Activated CD8-positive, alpha-beta memory T cell treated with anti-CD3 and anti-CD28 coated beads, Interleukin-2, amount 50 U/mL, for 1 hour (primary cell): Measurements from ENCODE around the gene EPHB4.

Experiments
- DNase-seq: peaks from one replicate; pipeline ENCODE4 v3.0.0-alpha.2; 2020; ENCODE audit errors: extremely low read depth

EPHB4 gene

GRCh38 chr7:100854146-100854895 is 27.0 kb upstream of the EPHB4 start:
- DNase-seq = no peak

- DNase-seq = peak; percentile 52
These were observed 24.9 kb upstream of the EPHB4 start, which contains the start of gene SLC12A9 for GRCh38 chr7:100852048-100852872. TSS of gene SLC12A9 (plus strand) at chr7:100852713. CDS start at chr7:100854198, 1,485 bp downstream.

DNA sequence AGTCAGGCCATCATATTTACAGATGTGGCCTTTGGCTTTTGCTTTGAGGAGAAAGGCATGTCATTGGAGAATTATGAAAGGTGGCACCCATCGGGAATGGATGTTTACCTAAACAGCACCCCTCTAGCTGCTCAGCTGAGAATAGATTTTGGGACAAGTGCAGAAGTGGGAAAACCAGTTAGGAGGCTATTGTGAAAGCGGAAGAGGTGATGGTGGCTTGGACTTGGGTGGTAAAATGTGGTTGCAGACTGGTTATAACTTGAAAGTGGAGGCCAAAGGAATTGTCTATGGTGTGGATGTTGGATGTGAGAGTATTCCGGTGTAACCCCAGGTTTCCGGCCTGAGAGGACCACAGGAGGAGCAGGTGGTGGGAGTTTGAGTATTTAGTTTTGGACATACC is 20.0 kb upstream of the EPHB4 start:
- DNase-seq = no peak

GRCh38 chr7:100840470-100841100 is 13.3 kb upstream of the EPHB4 start:
- DNase-seq = no peak

DNA sequence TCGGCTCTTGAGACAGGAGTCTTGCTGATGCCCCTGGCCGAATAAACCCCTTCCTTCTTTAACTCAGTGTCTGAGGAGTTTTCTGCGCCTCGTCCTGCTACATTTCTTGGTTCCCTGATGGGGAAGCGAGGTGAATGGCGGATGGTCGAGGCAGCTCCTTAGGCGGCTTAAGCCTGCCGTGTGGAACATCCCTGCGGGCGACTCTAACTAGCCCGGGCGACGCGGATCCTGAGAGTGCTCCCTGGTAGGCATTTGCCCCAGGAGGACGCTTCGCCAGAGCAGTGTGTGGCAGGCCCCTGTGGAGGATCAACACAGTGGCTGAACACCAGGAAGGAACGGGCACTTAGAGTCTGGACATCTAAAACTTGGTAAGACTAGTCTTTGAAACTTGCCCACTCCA is 12.0 kb upstream of the EPHB4 start:
- no peak for DNase-seq

GRCh38 chr7:100837099-100837836 is 9.9 kb upstream of the EPHB4 start:
- peak; percentile 48 for DNase-seq

DNA sequence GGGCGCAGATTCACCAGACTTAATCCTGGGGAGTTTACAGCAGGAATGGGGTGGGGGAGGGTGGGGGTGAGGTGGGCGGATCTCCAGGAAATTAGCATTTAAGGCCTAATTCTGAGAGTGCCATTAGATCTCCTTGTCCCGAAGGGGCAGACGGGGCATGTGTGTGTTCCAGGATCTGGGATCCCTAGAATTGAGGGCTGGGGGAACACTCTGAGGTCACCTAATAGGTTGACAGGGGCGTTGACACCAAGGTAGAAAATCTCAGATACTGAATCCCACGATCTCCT is 9.4 kb upstream of the EPHB4 start:
- DNase-seq = no peak

- DNase-seq = no peak
These were observed 8.8 kb upstream of the EPHB4 start for GRCh38 chr7:100835903-100836811.

DNA sequence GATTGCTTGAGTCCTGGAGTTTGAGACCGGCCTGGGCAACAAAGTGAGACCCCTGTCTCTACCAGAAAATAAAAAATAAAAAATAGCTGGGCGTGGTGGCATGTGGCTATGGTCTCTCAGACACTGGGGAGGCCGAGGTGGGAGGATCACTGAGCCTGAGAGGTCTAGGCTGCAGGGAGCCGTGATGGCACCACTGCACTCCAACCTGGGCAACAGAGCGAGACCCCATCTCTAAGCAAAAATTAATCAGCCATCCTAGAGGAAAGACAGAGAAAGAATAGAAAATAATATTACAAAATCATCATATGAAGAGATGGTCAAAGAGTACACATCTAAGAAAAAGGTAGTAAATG is 4.9 kb upstream of the EPHB4 start:
- DNase-seq = no peak

DNA sequence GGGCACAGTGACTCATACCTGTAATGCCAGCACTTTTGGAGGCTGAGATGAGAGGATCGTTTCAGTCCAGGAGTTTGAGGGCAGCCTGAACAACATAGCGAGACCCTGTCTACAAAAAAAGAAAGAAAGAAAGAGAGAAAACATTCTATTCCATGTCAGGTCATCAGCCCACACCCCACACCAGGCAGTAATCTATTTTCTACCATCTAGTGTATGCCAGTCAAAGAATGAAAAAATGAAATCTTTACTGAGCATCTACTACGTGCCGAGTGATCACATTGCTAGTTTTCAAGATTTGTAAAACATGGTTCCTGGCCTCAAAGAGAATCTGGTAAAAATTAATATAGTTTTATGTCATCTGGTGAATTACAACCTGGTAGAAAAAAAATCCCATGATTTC is 3.1 kb upstream of the EPHB4 start:
- no peak for DNase-seq

GRCh38 chr7:100829150-100829716 is 1.9 kb upstream of the EPHB4 start:
- DNase-seq = no peak

DNA sequence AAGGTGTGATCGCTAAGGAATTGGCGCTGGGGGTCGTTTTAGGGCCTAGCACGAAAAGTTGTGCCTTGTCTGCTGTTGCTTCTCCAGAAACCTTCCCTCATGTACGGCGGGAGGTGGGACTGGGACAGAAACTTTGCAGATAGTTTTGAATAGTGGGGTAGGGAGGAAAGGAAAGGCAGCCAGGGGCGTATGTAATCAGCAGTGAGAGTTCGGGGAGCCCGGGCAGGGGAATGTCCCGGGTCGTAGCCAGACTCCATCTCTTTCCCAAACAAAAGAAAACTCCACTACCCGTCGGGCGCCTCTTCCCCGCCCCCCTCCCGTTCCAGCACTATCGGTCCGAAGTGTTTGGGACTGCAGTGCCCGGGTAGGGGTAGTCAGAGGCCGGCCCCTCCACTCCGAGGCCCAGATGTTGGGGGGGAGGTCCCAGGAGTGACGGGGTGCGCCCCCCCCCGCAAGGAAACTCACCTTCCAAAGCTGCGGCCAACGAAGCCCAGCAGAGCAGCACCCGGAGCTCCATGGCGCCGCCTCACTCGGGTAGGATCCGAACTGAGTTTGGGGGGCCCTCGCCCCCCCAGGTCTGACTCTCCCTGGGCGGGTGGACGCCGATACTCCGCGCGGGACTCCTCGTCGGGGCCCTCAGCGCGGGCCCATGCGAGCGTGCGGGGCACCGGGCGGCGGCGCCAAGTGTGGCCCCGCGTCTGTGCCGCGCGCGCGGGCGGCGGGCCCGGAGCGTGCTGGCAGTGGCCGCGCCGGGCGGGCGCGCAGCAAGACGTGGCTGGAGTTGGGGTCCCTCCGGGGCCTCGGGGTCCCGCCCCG is 601 bp downstream of the EPHB4 start:
- DNase-seq = no peak

- DNase-seq = no peak
These were observed 1.4 kb downstream of the EPHB4 start for GRCh38 chr7:100825751-100826513.

DNA sequence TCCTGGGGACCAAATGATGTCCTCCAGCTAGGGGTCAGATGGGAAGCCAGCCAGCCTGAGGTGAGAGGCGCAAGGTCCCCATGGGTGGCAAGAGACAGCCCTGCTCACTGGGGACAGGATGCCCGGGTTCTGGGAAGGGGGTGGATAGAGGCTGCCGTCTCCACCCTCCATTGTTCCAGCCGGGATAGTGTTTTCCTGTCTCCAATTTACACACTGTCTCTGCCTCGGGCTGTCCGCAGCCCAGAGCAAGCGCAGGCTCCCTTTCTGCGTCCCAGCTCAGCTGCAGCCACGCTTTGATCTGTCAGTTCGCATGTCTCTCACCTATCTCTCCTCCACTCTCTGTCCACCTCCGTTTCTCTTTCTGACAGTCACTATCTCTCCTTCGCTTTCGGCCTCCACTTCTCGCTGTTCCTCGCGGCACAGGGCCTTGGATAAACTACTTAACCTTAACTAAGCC is 2.1 kb downstream of the EPHB4 start:
- DNase-seq = no peak

DNA sequence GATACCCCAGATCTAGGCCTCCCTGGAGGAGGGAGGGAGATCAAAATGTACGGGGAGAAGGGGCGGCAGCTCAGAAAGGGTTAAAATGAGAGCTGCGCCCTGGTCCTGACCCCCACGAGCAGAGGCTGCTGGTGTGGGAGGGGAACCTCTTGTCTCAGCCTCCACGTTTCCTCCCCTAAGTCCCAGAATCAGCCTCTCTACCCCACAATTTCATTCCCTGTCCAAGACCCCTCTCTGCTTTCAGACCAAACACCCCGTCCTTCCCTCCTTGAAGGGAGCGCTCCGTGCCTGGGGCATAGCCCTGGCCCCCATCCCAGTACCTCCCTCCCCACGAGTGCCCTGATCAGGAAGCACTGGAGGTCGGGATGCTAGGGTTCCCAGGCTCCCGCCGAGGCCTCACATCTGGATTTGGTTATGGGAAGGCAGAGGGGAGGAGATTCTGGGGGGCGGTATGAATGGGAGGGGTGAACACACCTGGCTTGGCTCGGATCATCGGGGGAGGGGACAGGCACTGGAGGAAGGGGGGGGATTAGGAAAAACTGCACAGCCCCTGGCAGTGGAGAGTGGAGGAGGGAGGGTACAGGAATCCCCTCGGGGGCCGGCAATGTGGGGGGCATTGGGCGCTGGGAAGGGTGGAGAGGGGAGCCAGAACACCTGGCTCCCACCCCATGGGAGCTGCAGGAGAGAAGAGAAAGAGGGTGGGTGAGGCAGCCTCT is 2.7 kb downstream of the EPHB4 start:
- no peak for DNase-seq

GRCh38 chr7:100823534-100823933 is 3.8 kb downstream of the EPHB4 start:
- no peak for DNase-seq

- DNase-seq = no peak
These were observed 4.2 kb downstream of the EPHB4 start for GRCh38 chr7:100823140-100823525.
